HEK293 (cell line): ENCODE data around the gene GBX1.
A peak's percentile ranks its signal among the peaks of the same experiment; 100 is the strongest.

Experiments used
- CTCF ChIA-PET: fragments of 350-600 bp; formaldehyde crosslinking; extraction: SDS; loops from one replicate; lab custom pipeline; 2021; ENCODE audit warnings: antibody characterized with exemption; lab: Yijun Ruan, JAX
- POLR2A ChIA-PET: fragments of 300-600 bp; formaldehyde crosslinking; extraction: SDS; loops from one replicate; lab custom pipeline; 2020; ENCODE audit warnings: antibody characterized with exemption, inconsistent platforms; lab: Yijun Ruan, JAX
- H3K27ac ChIP-seq: fragments of 200-500 bp; sonication (Bioruptor generic); 2 replicates; pipeline ENCODE4 v1.5.1; 2014; ENCODE audit warnings: low read depth, low read length, control low read depth, inconsistent platforms; ENCODE audit errors: extremely low read depth
- H3K36me3 ChIP-seq, 2 experiments: fragments of 200-500 bp in 1 of 2; sonication (Bioruptor generic) in 1 of 2; 1 replicate in 1 of 2; 2 replicates in 1 of 2; pipeline ENCODE4 v1.5.1; 2014 to 2017; ENCODE audit warnings: inconsistent platforms in 2 of 2, low read length in 2 of 2; ENCODE audit not compliant: control insufficient read depth in 2 of 2, insufficient read depth in 1 of 2
- H3K4me1 ChIP-seq: fragments of 200-500 bp; sonication (Bioruptor generic); 2 replicates; pipeline ENCODE4 v1.5.1; 2014; ENCODE audit warnings: mild to moderate bottlenecking, low read length, inconsistent platforms; ENCODE audit not compliant: control insufficient read depth, insufficient read depth
- H3K4me3 ChIP-seq: 2 replicates; pipeline ENCODE4 v1.5.1; 2011; ENCODE audit warnings: low read depth, mild to moderate bottlenecking, control low read depth, low read length, moderate library complexity
- H3K9me3 ChIP-seq: fragments of 200-500 bp; sonication (Bioruptor generic); 2 replicates; pipeline ENCODE4 v1.5.1; 2014; ENCODE audit warnings: low read depth, low read length, inconsistent platforms; ENCODE audit not compliant: control insufficient read depth, insufficient read depth
- BCL11A ChIP-seq: fragments of 450-650 bp; formaldehyde crosslinking; IDR thresholded peaks from 2 replicates; pipeline ENCODE4 v1.5.1; 2016; ENCODE audit warnings: low read depth, missing biosample characterization, missing genetic modification characterization
- EGR2 ChIP-seq: fragments of 450-650 bp; formaldehyde crosslinking; IDR thresholded peaks from 2 replicates; pipeline ENCODE4 v1.5.1; 2016; ENCODE audit warnings: low read depth, missing biosample characterization, missing genetic modification characterization
- GLI2 ChIP-seq: fragments of 450-650 bp; formaldehyde crosslinking; IDR thresholded peaks from 2 replicates; pipeline ENCODE4; 2017; ENCODE audit warnings: missing biosample characterization, missing genetic modification characterization, low read depth, borderline replicate concordance
- GLIS1 ChIP-seq: fragments of 450-650 bp; formaldehyde crosslinking; IDR thresholded peaks from 2 replicates; pipeline ENCODE4 v1.5.1; 2016; ENCODE audit warnings: missing biosample characterization, missing genetic modification characterization
- IKZF3 ChIP-seq: fragments of 450-650 bp; IDR thresholded peaks from 2 replicates; pipeline ENCODE4 v1.5.0; 2018; ENCODE audit warnings: missing biosample characterization, mild to moderate bottlenecking, missing genetic modification characterization, moderate library complexity
- KLF7 ChIP-seq: fragments of 450-650 bp; formaldehyde crosslinking; IDR thresholded peaks from 2 replicates; pipeline ENCODE4 v1.5.1; 2016; ENCODE audit warnings: missing biosample characterization, missing genetic modification characterization, borderline replicate concordance
- KLF9 ChIP-seq: fragments of 450-650 bp; formaldehyde crosslinking; IDR thresholded peaks from 2 replicates; pipeline ENCODE4 v1.5.1; 2016; ENCODE audit warnings: missing biosample characterization, missing genetic modification characterization, low read depth
- SALL2 ChIP-seq: fragments of 450-650 bp; formaldehyde crosslinking; IDR thresholded peaks from 2 replicates; pipeline ENCODE4 v1.5.0; 2017; ENCODE audit warnings: missing biosample characterization, mild to moderate bottlenecking, missing genetic modification characterization, borderline replicate concordance
- SCRT1 ChIP-seq: fragments of 450-650 bp; formaldehyde crosslinking; IDR thresholded peaks from 2 replicates; pipeline ENCODE4 v1.5.1; 2016; ENCODE audit warnings: missing biosample characterization, missing genetic modification characterization, borderline replicate concordance
- SCRT2 ChIP-seq: fragments of 450-650 bp; formaldehyde crosslinking; IDR thresholded peaks from 2 replicates; pipeline ENCODE4 v1.5.1; 2016; ENCODE audit warnings: missing biosample characterization, missing genetic modification characterization
- TRIM28 ChIP-seq: IDR thresholded peaks from 2 replicates; pipeline ENCODE4 v1.6.1; 2011; ENCODE audit warnings: low read length, control low read depth, borderline replicate concordance
- ZFHX2 ChIP-seq: fragments of 450-650 bp; formaldehyde crosslinking; conservative IDR thresholded peaks from 2 replicates; pipeline ENCODE4 v1.5.1; 2016; ENCODE audit warnings: missing biosample characterization, missing genetic modification characterization
- ZNF121 ChIP-seq: fragments of 450-650 bp; formaldehyde crosslinking; IDR thresholded peaks from 2 replicates; pipeline ENCODE4 v1.5.1; 2016; ENCODE audit warnings: missing biosample characterization, missing genetic modification characterization
- ZNF174 ChIP-seq: fragments of 450-650 bp; formaldehyde crosslinking; IDR thresholded peaks from 2 replicates; pipeline ENCODE4 v1.5.0; 2017; ENCODE audit warnings: missing biosample characterization, mild to moderate bottlenecking, missing genetic modification characterization
- ZNF214 ChIP-seq: fragments of 450-650 bp; formaldehyde crosslinking; IDR thresholded peaks from 2 replicates; pipeline ENCODE4 v1.5.1; 2017; ENCODE audit warnings: missing biosample characterization, mild to moderate bottlenecking, missing genetic modification characterization, borderline replicate concordance
- ZNF292 ChIP-seq: fragments of 450-650 bp; formaldehyde crosslinking; IDR thresholded peaks from 2 replicates; pipeline ENCODE4 v1.5.1; 2016; ENCODE audit warnings: low read depth, missing biosample characterization, missing genetic modification characterization, borderline replicate concordance
- ZNF433 ChIP-seq: fragments of 450-650 bp; formaldehyde crosslinking; IDR thresholded peaks from 2 replicates; pipeline ENCODE4 v1.5.1; 2016; ENCODE audit warnings: missing biosample characterization, missing genetic modification characterization, low read depth
- ZNF473 ChIP-seq: fragments of 450-650 bp; formaldehyde crosslinking; IDR thresholded peaks from 2 replicates; pipeline ENCODE4 v1.5.1; 2017; ENCODE audit warnings: missing biosample characterization, missing genetic modification characterization
- ZNF549 ChIP-seq: fragments of 450-650 bp; IDR thresholded peaks from 2 replicates; pipeline ENCODE4 v1.5.1; 2018; ENCODE audit warnings: missing biosample characterization, missing genetic modification characterization, mild to moderate bottlenecking, inconsistent platforms, moderate library complexity
- ZNF555 ChIP-seq: fragments of 450-650 bp; formaldehyde crosslinking; conservative IDR thresholded peaks from 2 replicates; pipeline ENCODE4 v1.5.1; 2017; ENCODE audit warnings: missing biosample characterization, mild to moderate bottlenecking, missing genetic modification characterization, inconsistent platforms
- ZNF76 ChIP-seq: fragments of 450-650 bp; formaldehyde crosslinking; IDR thresholded peaks from 2 replicates; pipeline ENCODE4; 2016; ENCODE audit warnings: low read depth, missing biosample characterization, missing genetic modification characterization, borderline replicate concordance
- ZNF792 ChIP-seq: fragments of 450-650 bp; formaldehyde crosslinking; IDR thresholded peaks from 2 replicates; pipeline ENCODE4 v1.5.1; 2016; ENCODE audit warnings: missing biosample characterization, missing genetic modification characterization
- TF ChIP-seq, protein P1 (sequence below): fragments of 450-650 bp; formaldehyde crosslinking; IDR thresholded peaks from 2 replicates; pipeline ENCODE4 v1.5.1; 2016; ENCODE audit warnings: missing biosample characterization, missing genetic modification characterization
- TF ChIP-seq, protein P2 (sequence below): fragments of 450-650 bp; IDR thresholded peaks from 2 replicates; pipeline ENCODE4 v1.5.1; 2018; ENCODE audit warnings: missing biosample characterization, mild to moderate bottlenecking, missing genetic modification characterization
- TF ChIP-seq, protein P3 (sequence below): fragments of 450-650 bp; formaldehyde crosslinking; IDR thresholded peaks from 2 replicates; pipeline ENCODE4 v1.5.1; 2016; ENCODE audit warnings: missing biosample characterization, missing genetic modification characterization

GBX1 gene

GRCh38 chr7:151124899-151125399 is 42.5 kb downstream of the GBX1 start:
- H3K36me3 ChIP-seq = peaks cover 0 to 91% of the 10 kb centered on the region in 2 experiments; a peak in 1 of 3 replicates
- no peak overlapping the region for H3K4me3 ChIP-seq
- no peaks in the 10 kb centered on the region for H3K4me1 ChIP-seq
- ChIA-PET CTCF (interaction anchor here (0.7 to 2.6 kb wide), 18 partner anchors 8 to 1954 kb away, joined by 3 to 20 read pairs (median 6); partner anchors contain the start of gene H2BK1), POLR2A (interaction anchor here (1.4 kb wide), 1 partner anchor 97 kb away, joined by 3 read pairs; the partner anchor contains the start of gene ABCB8)
- H3K27ac ChIP-seq = no peak overlapping the region
- TF ChIP-seq ZFHX2 (tag by site-specific recombination) = peak; percentile 50; the same call in 1 of the 2 replicates
- peak; percentile 68 for TF ChIP-seq SCRT1 (tag by site-specific recombination)
- peak; percentile 35; the same call in 1 of the 2 replicates for TF ChIP-seq EGR2 (tag by site-specific recombination)
- TF ChIP-seq SCRT2 (tag by site-specific recombination) = peak; percentile 82
- TF ChIP-seq ZNF433 = no peak
- no peaks in the 10 kb centered on the region for H3K9me3 ChIP-seq

GRCh38 chr7:151124481-151124880 is 43.0 kb downstream of the GBX1 start:
- TF ChIP-seq ZFHX2 (tag by site-specific recombination) (no peak), ZNF174 (no peak)
- TF ChIP-seq, protein P1, sequence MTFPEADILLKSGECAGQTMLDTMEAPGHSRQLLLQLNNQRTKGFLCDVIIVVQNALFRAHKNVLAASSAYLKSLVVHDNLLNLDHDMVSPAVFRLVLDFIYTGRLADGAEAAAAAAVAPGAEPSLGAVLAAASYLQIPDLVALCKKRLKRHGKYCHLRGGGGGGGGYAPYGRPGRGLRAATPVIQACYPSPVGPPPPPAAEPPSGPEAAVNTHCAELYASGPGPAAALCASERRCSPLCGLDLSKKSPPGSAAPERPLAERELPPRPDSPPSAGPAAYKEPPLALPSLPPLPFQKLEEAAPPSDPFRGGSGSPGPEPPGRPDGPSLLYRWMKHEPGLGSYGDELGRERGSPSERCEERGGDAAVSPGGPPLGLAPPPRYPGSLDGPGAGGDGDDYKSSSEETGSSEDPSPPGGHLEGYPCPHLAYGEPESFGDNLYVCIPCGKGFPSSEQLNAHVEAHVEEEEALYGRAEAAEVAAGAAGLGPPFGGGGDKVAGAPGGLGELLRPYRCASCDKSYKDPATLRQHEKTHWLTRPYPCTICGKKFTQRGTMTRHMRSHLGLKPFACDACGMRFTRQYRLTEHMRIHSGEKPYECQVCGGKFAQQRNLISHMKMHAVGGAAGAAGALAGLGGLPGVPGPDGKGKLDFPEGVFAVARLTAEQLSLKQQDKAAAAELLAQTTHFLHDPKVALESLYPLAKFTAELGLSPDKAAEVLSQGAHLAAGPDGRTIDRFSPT (tag by site-specific recombination) = no peak
- Histone ChIP-seq H3K27ac (no peak overlapping the region), H3K36me3 (peaks cover 0 to 91% of the 10 kb centered on the region in 2 experiments; a peak in 1 of 3 replicates), H3K4me1 (no peaks in the 10 kb centered on the region), H3K4me3 (no peak overlapping the region), H3K9me3 (no peaks in the 10 kb centered on the region)
- ChIA-PET POLR2A (interaction anchor here (1.3 to 1.4 kb wide), 2 partner anchors 44 to 96 kb away, joined by 3 to 5 read pairs; partner anchors contain the start of genes ABCB8 and FASTK), CTCF (interaction anchor here (0.6 to 2.6 kb wide), 31 partner anchors 8 to 1954 kb away, joined by 3 to 20 read pairs (median 5); partner anchors contain the start of genes ABCF2, GBX1 and H2BK1)

GRCh38 chr7:151123822-151124464 is 43.6 kb downstream of the GBX1 start:
- H3K27ac ChIP-seq = no peak overlapping the region
- H3K4me1 ChIP-seq = no peaks in the 10 kb centered on the region
- ChIA-PET CTCF (interaction anchor here (0.6 to 2.6 kb wide), 42 partner anchors 8 to 1953 kb away, joined by 3 to 20 read pairs (median 4); partner anchors contain the start of genes ABCF2, CHPF2, GBX1 and H2BK1), POLR2A (interaction anchor here (1.3 to 1.4 kb wide), 2 partner anchors 43 to 96 kb away, joined by 3 to 5 read pairs; partner anchors contain the start of genes ABCB8 and FASTK)
- no peak overlapping the region for H3K4me3 ChIP-seq
- H3K9me3 ChIP-seq = no peaks in the 10 kb centered on the region
- H3K36me3 ChIP-seq = peaks cover 0 to 91% of the 10 kb centered on the region in 2 experiments; a peak in 1 of 3 replicates
- no peak for TF ChIP-seq ZNF121 (tag by site-specific recombination)
- TF ChIP-seq ZNF473 (tag by site-specific recombination) = no peak
- TF ChIP-seq, protein P2, sequence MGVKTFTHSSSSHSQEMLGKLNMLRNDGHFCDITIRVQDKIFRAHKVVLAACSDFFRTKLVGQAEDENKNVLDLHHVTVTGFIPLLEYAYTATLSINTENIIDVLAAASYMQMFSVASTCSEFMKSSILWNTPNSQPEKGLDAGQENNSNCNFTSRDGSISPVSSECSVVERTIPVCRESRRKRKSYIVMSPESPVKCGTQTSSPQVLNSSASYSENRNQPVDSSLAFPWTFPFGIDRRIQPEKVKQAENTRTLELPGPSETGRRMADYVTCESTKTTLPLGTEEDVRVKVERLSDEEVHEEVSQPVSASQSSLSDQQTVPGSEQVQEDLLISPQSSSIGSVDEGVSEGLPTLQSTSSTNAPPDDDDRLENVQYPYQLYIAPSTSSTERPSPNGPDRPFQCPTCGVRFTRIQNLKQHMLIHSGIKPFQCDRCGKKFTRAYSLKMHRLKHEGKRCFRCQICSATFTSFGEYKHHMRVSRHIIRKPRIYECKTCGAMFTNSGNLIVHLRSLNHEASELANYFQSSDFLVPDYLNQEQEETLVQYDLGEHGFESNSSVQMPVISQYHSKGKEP (tag by site-specific recombination) = no peak
- no peak for TF ChIP-seq KLF9 (tag by site-specific recombination)
- TF ChIP-seq ZNF555 (tag by site-specific recombination) = no peak
- no peak for TF ChIP-seq SALL2 (tag by site-specific recombination)
- peak; percentile 55 for TF ChIP-seq IKZF3
- no peak for TF ChIP-seq GLI2
- peak; percentile 45; the same call in 1 of the 2 replicates for TF ChIP-seq TRIM28
- TF ChIP-seq ZNF292 (tag by site-specific recombination) = no peak
- TF ChIP-seq ZNF214 (tag by site-specific recombination) = no peak
- no peak for TF ChIP-seq ZNF76 (tag by site-specific recombination)
- TF ChIP-seq ZNF792 (tag by site-specific recombination) = no peak
- TF ChIP-seq GLIS1 (tag by site-specific recombination) = peak; percentile 26; the same call in 1 of the 2 replicates
- TF ChIP-seq, protein P3, sequence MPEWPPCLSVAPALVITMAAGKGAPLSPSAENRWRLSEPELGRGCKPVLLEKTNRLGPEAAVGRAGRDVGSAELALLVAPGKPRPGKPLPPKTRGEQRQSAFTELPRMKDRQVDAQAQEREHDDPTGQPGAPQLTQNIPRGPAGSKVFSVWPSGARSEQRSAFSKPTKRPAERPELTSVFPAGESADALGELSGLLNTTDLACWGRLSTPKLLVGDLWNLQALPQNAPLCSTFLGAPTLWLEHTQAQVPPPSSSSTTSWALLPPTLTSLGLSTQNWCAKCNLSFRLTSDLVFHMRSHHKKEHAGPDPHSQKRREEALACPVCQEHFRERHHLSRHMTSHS (tag by site-specific recombination) = no peak
- no peak for TF ChIP-seq BCL11A
- no peak for TF ChIP-seq SCRT2 (tag by site-specific recombination)
- TF ChIP-seq KLF7 (tag by site-specific recombination) = 0 out of 2 replicates have a peak, but pooled peaks have one; percentile 8
- TF ChIP-seq ZNF549 (tag by site-specific recombination) = no peak
